Suppressor macrophage treated with lipopolysaccharide for 1 hour (primary cell): ENCODE results near the gene GAGE12H.
"Not testable (repeated sequence)": the region's sequence is repeated elsewhere in the genome, so short reads cannot be mapped to it uniquely, and the experiment has no call there.

Source experiments
- DNase-seq, 3 donors: peaks; one replicate each; pipeline ENCODE4 v3.0.0-alpha.2; 2020 to 2022

Gene GAGE12H

GRCh38 chrX:49579649-49580048 lies at the start of gene GAGE12H:
Gene GAGE12H, plus strand, starts transcription at chrX:49579949. Its CDS starts 1,155 bp downstream, at chrX:49581104.
- DNase-seq, result not testable (repeated sequence)

GRCh38 chrX:49531877-49532276 lies 47.9 kb upstream of the GAGE12H start, which contains the start of gene GAGE12C:
Gene GAGE12C, plus strand, starts transcription at chrX:49532177. Its CDS starts 1,155 bp downstream, at chrX:49533332.
- not testable (repeated sequence) for DNase-seq

DNA sequence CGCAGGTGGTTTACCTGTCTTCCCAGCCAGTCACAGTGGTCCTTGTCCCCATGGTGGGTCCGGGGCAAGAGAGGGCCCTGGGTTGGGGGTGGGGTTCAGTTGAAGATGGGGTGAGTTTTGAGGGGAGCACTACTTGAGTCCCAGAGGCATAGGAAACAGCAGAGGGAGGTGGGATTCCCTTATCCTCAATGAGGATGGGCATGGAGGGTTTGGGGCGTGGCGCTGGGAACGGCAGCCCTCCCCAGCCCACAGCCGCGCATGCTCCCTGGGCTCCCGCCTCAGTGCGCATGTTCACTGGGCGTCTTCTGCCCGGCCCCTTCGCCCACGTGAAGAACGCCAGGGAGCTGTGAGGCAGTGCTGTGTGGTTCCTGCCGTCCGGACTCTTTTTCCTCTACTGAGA lies 38.3 kb upstream of the GAGE12H start, which contains the start of gene GAGE12D:
Gene GAGE12D (plus strand): TSS at position 301 of the 400 bp plus-strand sequence. CDS start 1,155 bp downstream, outside the sequence.
- DNase-seq, result not testable (repeated sequence)

- not testable (repeated sequence) for DNase-seq
Measured at GRCh38 chrX:49550989-49551388, 28.8 kb upstream of the GAGE12H start, which contains the start of gene GAGE12E. Gene GAGE12E, plus strand, starts transcription at chrX:49551289. Its CDS starts 1,155 bp downstream, at chrX:49552444.

DNA sequence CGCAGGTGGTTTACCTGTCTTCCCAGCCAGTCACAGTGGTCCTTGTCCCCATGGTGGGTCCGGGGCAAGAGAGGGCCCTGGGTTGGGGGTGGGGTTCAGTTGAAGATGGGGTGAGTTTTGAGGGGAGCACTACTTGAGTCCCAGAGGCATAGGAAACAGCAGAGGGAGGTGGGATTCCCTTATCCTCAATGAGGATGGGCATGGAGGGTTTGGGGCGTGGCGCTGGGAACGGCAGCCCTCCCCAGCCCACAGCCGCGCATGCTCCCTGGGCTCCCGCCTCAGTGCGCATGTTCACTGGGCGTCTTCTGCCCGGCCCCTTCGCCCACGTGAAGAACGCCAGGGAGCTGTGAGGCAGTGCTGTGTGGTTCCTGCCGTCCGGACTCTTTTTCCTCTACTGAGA lies 19.2 kb upstream of the GAGE12H start, which contains the start of gene GAGE12F:
Gene GAGE12F (plus strand): TSS at position 301 of the 400 bp plus-strand sequence. CDS start 1,155 bp downstream, outside the sequence.
- DNase-seq, result not testable (repeated sequence)

DNA sequence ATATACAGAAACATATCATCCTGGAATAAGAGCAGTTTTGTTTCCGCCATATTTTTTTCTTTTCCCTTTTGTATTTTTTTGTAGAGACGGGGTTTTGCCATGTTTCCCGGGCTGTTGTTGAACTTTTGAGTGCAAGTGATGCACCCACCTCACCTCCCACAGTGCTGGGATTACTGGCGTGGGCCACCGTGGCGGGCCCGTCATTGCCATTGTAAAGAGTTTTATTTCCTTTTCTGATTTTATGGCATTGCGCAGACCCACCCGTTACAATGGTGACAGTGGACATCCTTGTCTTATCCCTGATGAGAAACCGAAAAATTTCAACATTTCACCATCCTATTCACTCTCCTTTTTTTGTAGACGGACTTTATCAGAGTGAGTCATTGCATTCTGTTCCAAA lies 11.0 kb upstream of the GAGE12H start:
- not testable (repeated sequence) for DNase-seq

- not testable (repeated sequence) for DNase-seq
Measured at GRCh38 chrX:49569152-49569551, 10.6 kb upstream of the GAGE12H start.

- DNase-seq, result not testable (repeated sequence)
Measured at GRCh38 chrX:49570100-49570499, 9.6 kb upstream of the GAGE12H start, which contains the start of gene GAGE12G. Gene GAGE12G, plus strand, starts transcription at chrX:49570400. Its CDS starts 1,155 bp downstream, at chrX:49571555.

DNA sequence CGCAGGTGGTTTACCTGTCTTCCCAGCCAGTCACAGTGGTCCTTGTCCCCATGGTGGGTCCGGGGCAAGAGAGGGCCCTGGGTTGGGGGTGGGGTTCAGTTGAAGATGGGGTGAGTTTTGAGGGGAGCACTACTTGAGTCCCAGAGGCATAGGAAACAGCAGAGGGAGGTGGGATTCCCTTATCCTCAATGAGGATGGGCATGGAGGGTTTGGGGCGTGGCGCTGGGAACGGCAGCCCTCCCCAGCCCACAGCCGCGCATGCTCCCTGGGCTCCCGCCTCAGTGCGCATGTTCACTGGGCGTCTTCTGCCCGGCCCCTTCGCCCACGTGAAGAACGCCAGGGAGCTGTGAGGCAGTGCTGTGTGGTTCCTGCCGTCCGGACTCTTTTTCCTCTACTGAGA lies 9.4 kb downstream of the GAGE12H start, which contains the start of gene GAGE2A:
Gene GAGE2A (plus strand): TSS at position 301 of the 400 bp plus-strand sequence. CDS start 1,155 bp downstream, outside the sequence.
- DNase-seq, result not testable (repeated sequence)

- not testable (repeated sequence) for DNase-seq
Measured at GRCh38 chrX:49589769-49590478, 10.2 kb downstream of the GAGE12H start.

- DNase-seq, result not testable (repeated sequence)
Measured at GRCh38 chrX:49590488-49590887, 10.7 kb downstream of the GAGE12H start.

GRCh38 chrX:49598720-49599119 lies 19.0 kb downstream of the GAGE12H start, which contains the start of gene GAGE1:
Gene GAGE1, plus strand, starts transcription at chrX:49599020. Its CDS starts 1,155 bp downstream, at chrX:49600175.
- DNase-seq, result not testable (repeated sequence)

- DNase-seq, result no peak
Measured at GRCh38 chrX:49610718-49611310, 31.1 kb downstream of the GAGE12H start.

- no peak for DNase-seq
Measured at GRCh38 chrX:49618574-49618973, 38.8 kb downstream of the GAGE12H start.

GRCh38 chrX:49627086-49627777 lies 47.5 kb downstream of the GAGE12H start:
- peak; percentile 14 to 39 (median 38) for DNase-seq
